Endothelial cell of umbilical vein (primary cell): ENCODE data around the gene PPFIA2.

Experiments used
- CTCF ChIP-seq, 2 donors: IDR thresholded peaks; 1 replicate in 1 of 2; 2 replicates in 1 of 2; pipeline ENCODE4 v1.5.1; 2011; ENCODE audit warnings: low read length in 2 of 2, mild to moderate bottlenecking in 2 of 2, moderate library complexity in 2 of 2, control low read depth in 1 of 2, inconsistent platforms in 1 of 2, low read depth in 1 of 2; ENCODE audit not compliant: insufficient read depth in 1 of 2; ENCODE audit errors: extremely low read depth in 1 of 2
- EZH2 ChIP-seq: IDR thresholded peaks from 2 replicates; pipeline ENCODE4 v1.6.1; 2012; ENCODE audit warnings: borderline replicate concordance, low read depth, mild to moderate bottlenecking, moderate library complexity, low read length, inconsistent platforms; ENCODE audit not compliant: severe bottlenecking
- JUN ChIP-seq: IDR thresholded peaks from 2 replicates; pipeline ENCODE4 v1.6.1; 2011; ENCODE audit warnings: borderline replicate concordance, low read depth; ENCODE audit not compliant: insufficient read length, insufficient read depth
- MAX ChIP-seq: IDR thresholded peaks from 2 replicates; pipeline ENCODE4 v1.6.1; 2011; ENCODE audit not compliant: insufficient read depth, insufficient read length
- MYC ChIP-seq: IDR thresholded peaks from one replicate; pipeline ENCODE4 v1.6.1; 2011; ENCODE audit warnings: mild to moderate bottlenecking, low read depth, low read length
- POLR2A ChIP-seq: IDR thresholded peaks from 2 replicates; pipeline ENCODE4 v1.6.1; 2012; ENCODE audit warnings: low read depth, mild to moderate bottlenecking, control low read depth, low read length

- TF ChIP-seq EZH2: no peak
- no peak for TF ChIP-seq CTCF (IDR thresholded peaks at IDR 0.05; ENCODE audit: extremely low read depth in 1 of 2, insufficient read depth in 1 of 2, low read depth in 1 of 2, low read length in 2 of 2)
- TF ChIP-seq JUN: no peak
- TF ChIP-seq MAX: no peak
- no peak for TF ChIP-seq POLR2A
- no peak for TF ChIP-seq MYC
Observed at GRCh38 chr12:81270385-81270784, 488.8 kb downstream of the PPFIA2 start.
